B cell (primary cell): ENCODE measurements around the gene CPS1. TPM values are rescaled to one million over a fixed set of nuclear protein-coding genes. Genes with fewer than 3 reads are reported as not detected.

Experiments used
- ATAC-seq: fragments of 200-7000 bp; cut with Tn5 transposase; one replicate; pipeline ENCODE4 v1.10.0; 2021; ENCODE audit warnings: low read depth, mild to moderate bottlenecking, moderate number of reproducible peaks, moderate library complexity
- CTCF ChIA-PET: fragments of 350-600 bp; sonication (Branson Sonifier 250); formaldehyde crosslinking; loops from one replicate; lab custom pipeline; 2021; ENCODE audit warnings: antibody characterized with exemption, inconsistent platforms; lab: Charles Lee
- POLR2A ChIA-PET: fragments of 350-600 bp; sonication (Branson Sonifier 250); formaldehyde crosslinking; loops from one replicate; lab custom pipeline; 2021; ENCODE audit warnings: antibody characterized with exemption; lab: Charles Lee
- DNase-seq: peaks from one replicate; pipeline ENCODE4 v3.0.0; 2013
- H2AFZ ChIP-seq: 2 replicates; pipeline ENCODE4 v1.6.1; 2012; ENCODE audit warnings: mild to moderate bottlenecking, low read depth, low read length; ENCODE audit not compliant: insufficient read depth, poor library complexity, severe bottlenecking
- H3K27ac ChIP-seq, 2 donors: 1 replicate in 1 of 2; 2 replicates in 1 of 2; pipeline ENCODE4 v1.5.1; 2012 to 2013; ENCODE audit warnings: low read length in 2 of 2, mild to moderate bottlenecking in 2 of 2, moderate library complexity in 1 of 2
- H3K27me3 ChIP-seq, 4 experiments: fragments of 200-600 bp in 1 of 4; sonication (generic) in 1 of 4; replicated peaks in 1 of 4; 1 replicate in 2 of 4; 2 replicates in 2 of 4; pipeline versions ENCODE4 v1.6.1 to v1.7.0; 2013 to 2016; ENCODE audit warnings: low read length in 3 of 4, mild to moderate bottlenecking in 2 of 4, mixed read lengths in 1 of 4, moderate library complexity in 1 of 4; ENCODE audit not compliant: insufficient read depth in 4 of 4, control insufficient read depth in 3 of 4; ENCODE audit errors: control extremely low read depth in 1 of 4
- H3K36me3 ChIP-seq, 2 experiments: replicated peaks in 1 of 2; 1 replicate in 1 of 2; 2 replicates in 1 of 2; pipeline versions ENCODE4 v1.6.1 to v1.7.1; 2013; ENCODE audit warnings: low read length in 1 of 2; ENCODE audit not compliant: insufficient read depth in 2 of 2, control insufficient read depth in 1 of 2; ENCODE audit errors: control extremely low read depth in 1 of 2, extremely low read depth in 1 of 2
- H3K4me1 ChIP-seq, 2 donors: fragments of 200-600 bp in 1 of 2; sonication (generic) in 1 of 2; 1 replicate in 1 of 2; 2 replicates in 1 of 2; pipeline versions ENCODE4 v1.5.1 to v1.6.1; 2013 to 2017; ENCODE audit warnings: low read length in 2 of 2; ENCODE audit not compliant: control insufficient read depth in 2 of 2, insufficient read depth in 2 of 2
- H3K4me2 ChIP-seq: replicated peaks from 2 replicates; pipeline ENCODE3; 2012; ENCODE audit warnings: mild to moderate bottlenecking, low read depth, low read length; ENCODE audit not compliant: poor library complexity, severe bottlenecking
- H3K4me3 ChIP-seq, 5 experiments: fragments of 200-600 bp in 1 of 5; sonication (generic) in 1 of 5; 1 replicate in 3 of 5; 2 replicates in 2 of 5; pipeline versions ENCODE4 v1.5.1 to v1.7.0; 2011 to 2016; ENCODE audit warnings: low read length in 4 of 5, mild to moderate bottlenecking in 4 of 5, low read depth in 2 of 5, control low read depth in 1 of 5, moderate library complexity in 1 of 5; ENCODE audit not compliant: insufficient read depth in 1 of 5; ENCODE audit errors: control extremely low read depth in 1 of 5, extremely low read depth in 1 of 5
- H3K79me2 ChIP-seq: fragments of 200-600 bp; sonication (generic); one replicate; pipeline ENCODE4 v1.6.0; 2016; ENCODE audit warnings: low read length; ENCODE audit not compliant: control insufficient read depth, insufficient read depth
- H3K9ac ChIP-seq: fragments of 200-600 bp; sonication (generic); 2 replicates; pipeline ENCODE4 v1.6.1; 2017; ENCODE audit warnings: mild to moderate bottlenecking, low read length, moderate library complexity
- H3K9me3 ChIP-seq, 3 donors: one replicate each; pipeline versions ENCODE4 v1.6.1 to v1.7.1; 2013; ENCODE audit warnings: low read length in 2 of 3; ENCODE audit not compliant: control insufficient read depth in 2 of 3, insufficient read depth in 1 of 3; ENCODE audit errors: control extremely low read depth in 1 of 3
- H4K20me1 ChIP-seq: 2 replicates; pipeline ENCODE4 v1.6.0; 2012; ENCODE audit warnings: mild to moderate bottlenecking, low read length; ENCODE audit not compliant: insufficient read depth, control insufficient read depth, poor library complexity, severe bottlenecking
- H3K27ac Mint-ChIP-seq: one replicate; pipeline ENCODE4 v1.8.0; 2021; ENCODE audit warnings: mixed read lengths
- H3K27me3 Mint-ChIP-seq: one replicate; pipeline ENCODE4 v1.8.0; 2021; ENCODE audit warnings: mixed read lengths
- H3K4me1 Mint-ChIP-seq: one replicate; pipeline ENCODE4 v1.8.0; 2021; ENCODE audit warnings: mixed read lengths
- H3K4me3 Mint-ChIP-seq: one replicate; pipeline ENCODE4 v1.8.0; 2021; ENCODE audit warnings: mixed read lengths
- H3K9me3 Mint-ChIP-seq: one replicate; pipeline ENCODE4 v1.8.0; 2022; ENCODE audit warnings: mixed read lengths; ENCODE audit not compliant: insufficient read depth
- CTCF ChIP-seq: fragments of 200-600 bp; IDR thresholded peaks from one replicate; pipeline ENCODE4 v1.8.0; 2022; ENCODE audit warnings: antibody characterized with exemption, mild to moderate bottlenecking
- EZH2 ChIP-seq: IDR thresholded peaks from 2 replicates; pipeline ENCODE4 v1.6.1; 2012; ENCODE audit warnings: borderline replicate concordance, low read depth, mild to moderate bottlenecking, moderate library complexity, low read length; ENCODE audit not compliant: insufficient read depth, poor library complexity, severe bottlenecking
- WGBS: methylation state at CpG from one replicate; pipeline ENCODE4 v1.1.5; 2013; ENCODE audit warnings: missing lambda C conversion rate; ENCODE audit not compliant: insufficient coverage; 5-methylcytosine and 5-hydroxymethylcytosine counted together
- intact Hi-C: fragments of 100-400 bp; cut with micrococcal nuclease; formaldehyde crosslinking; loops from one replicate; pipeline ENCODE4 v1.10.0; 2022
- polyA plus RNA-seq: library from polyadenylated mRNA; depleted of rRNA; stranded (reverse); fragments of >200 nt; gene quantifications from 2 replicates; pipeline ENCODE4 v1.2.3, GENCODE V29; 2012
- total RNA-seq, 2 donors: library from RNA; stranded (reverse); fragments of 120-200 nt in 1 of 2; gene quantifications; 1 replicate in 1 of 2; 2 replicates in 1 of 2; pipeline versions ENCODE4 v1.2.3 to v1.2.4, GENCODE V29; 2013 to 2022

Gene CPS1
- total and polyA plus RNA-seq, 2 donors (not counting 1 experiment from before 2014, with no cell fraction given), result 0.12 to 0.25 TPM

DNA sequence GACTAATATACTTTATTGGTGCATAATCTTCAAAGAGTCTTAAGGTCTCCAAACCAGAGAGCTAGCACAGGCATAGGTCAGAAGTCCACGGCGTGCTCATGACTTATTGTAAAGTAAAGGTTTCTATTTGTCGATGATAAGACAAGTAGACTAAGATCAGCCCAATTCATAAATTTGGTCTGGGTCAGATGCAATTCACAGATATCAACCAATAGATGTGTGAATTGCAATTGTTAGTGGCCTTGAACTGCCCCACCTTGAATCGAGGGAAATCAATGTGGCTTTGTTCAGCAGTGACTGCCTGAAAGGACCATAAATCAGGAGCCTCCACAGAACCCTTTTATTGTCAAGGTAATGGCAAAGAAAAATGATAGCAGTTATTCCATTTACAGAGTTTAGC, 39.1 kb upstream of the CPS1 start:
- Histone ChIP-seq H3K9me3 (peaks cover 0 to under 1% (median 0%) of the 10 kb centered on the region in 3 donors), H3K9ac (no peak overlapping the region), H2AFZ (no peak overlapping the region), H3K27ac (no peak overlapping the region), H4K20me1 (no peaks in the 10 kb centered on the region), H3K27me3 (peaks cover 0 to 4% (median 0%) of the 10 kb centered on the region in 4 experiments), H3K4me3 (no peak overlapping the region), H3K79me2 (no peaks in the 10 kb centered on the region), H3K4me2 (no peak overlapping the region), H3K4me1 (no peaks in the 10 kb centered on the region), H3K36me3 (no peaks in the 10 kb centered on the region)
- no peak overlapping the region for H3K27ac Mint-ChIP-seq
- TF ChIP-seq EZH2 (no peak), CTCF (no peak)
- ChIA-PET POLR2A (no interaction called here), CTCF (interaction anchor here (1.1 to 1.4 kb wide), 2 partner anchors 13 to 14 kb away, joined by 3 to 4 read pairs; no protein-coding TSS in a partner anchor)
- no peak for ATAC-seq
- intact Hi-C loops, result no loop called here
- no peaks in the 10 kb centered on the region for H3K4me1 Mint-ChIP-seq
- H3K4me3 Mint-ChIP-seq, result no peak overlapping the region
- H3K27me3 Mint-ChIP-seq, result peaks cover 29% of the 10 kb centered on the region
- no CpG with 5 or more reads among the region's 4 CpGs for WGBS
- no peak for DNase-seq
- peaks cover 4% of the 10 kb centered on the region for H3K9me3 Mint-ChIP-seq

- no peak for DNase-seq
- Histone ChIP-seq H3K79me2 (no peaks in the 10 kb centered on the region), H3K9me3 (no peaks in the 10 kb centered on the region), H3K9ac (no peak overlapping the region), H3K4me3 (no peak overlapping the region), H3K27me3 (peaks cover 0 to 8% (median 0%) of the 10 kb centered on the region in 4 experiments), H3K36me3 (no peaks in the 10 kb centered on the region), H3K4me2 (no peak overlapping the region), H2AFZ (no peak overlapping the region), H3K4me1 (no peaks in the 10 kb centered on the region), H4K20me1 (no peaks in the 10 kb centered on the region), H3K27ac (no peak overlapping the region)
- Mint-ChIP-seq H3K27me3 (peaks cover 39% of the 10 kb centered on the region), H3K4me1 (no peaks in the 10 kb centered on the region), H3K27ac (no peak overlapping the region), H3K9me3 (peaks cover under 1% of the 10 kb centered on the region), H3K4me3 (no peak overlapping the region)
- intact Hi-C loops, result no loop called here
- no peak for ATAC-seq
- CTCF ChIA-PET, result no interaction called here
- 92% methylated on average over 4 of the region's 5 CpGs for WGBS
- POLR2A ChIA-PET, result no interaction called here
- TF ChIP-seq EZH2 (no peak), CTCF (no peak)
Observed at GRCh38 chr2:210519594-210519993, 36.8 kb upstream of the CPS1 start.
